Neural cell (in vitro differentiated cells): ENCODE measurements around the gene CYB5R3.

Experiments
- EP300 ChIP-seq: fragments of 450-650 bp; conservative IDR thresholded peaks from 2 replicates; pipeline ENCODE4 v1.6.1; 2014; ENCODE audit warnings: antibody characterized with exemption, mild to moderate bottlenecking, moderate library complexity; ENCODE audit not compliant: poor library complexity, severe bottlenecking
- EZH2 ChIP-seq: fragments of 200-600, 300-800 bp; shearing (Covaris generic), sonication (generic); IDR thresholded peaks from 2 replicates; pipeline ENCODE4 v1.6.1; 2014; ENCODE audit warnings: antibody characterized with exemption, low read length, borderline replicate concordance, mild to moderate bottlenecking; ENCODE audit not compliant: insufficient read depth, poor library complexity, severe bottlenecking
- MXI1 ChIP-seq: fragments of 450-650 bp; conservative IDR thresholded peaks from 2 replicates; pipeline ENCODE4 v1.6.1; 2014; ENCODE audit warnings: antibody characterized with exemption, mild to moderate bottlenecking; ENCODE audit not compliant: poor library complexity, severe bottlenecking
- POLR2AphosphoS5 ChIP-seq: IDR thresholded peaks from 2 replicates; pipeline ENCODE4 v1.6.1; 2012
- RAD21 ChIP-seq: fragments of 450-650 bp; conservative IDR thresholded peaks from 2 replicates; pipeline ENCODE4 v1.6.1; 2014; ENCODE audit warnings: antibody characterized with exemption, mild to moderate bottlenecking, moderate library complexity
- SMC3 ChIP-seq: fragments of 450-650 bp; conservative IDR thresholded peaks from 2 replicates; pipeline ENCODE4 v1.6.1; 2014; ENCODE audit warnings: antibody characterized with exemption, mild to moderate bottlenecking, moderate library complexity; ENCODE audit not compliant: poor library complexity
- TAF1 ChIP-seq: IDR thresholded peaks from 2 replicates; pipeline ENCODE4 v1.6.1; 2012; ENCODE audit warnings: low read depth
- TF ChIP-seq, protein P1 (sequence below): fragments of 450-650 bp; IDR thresholded peaks from 2 replicates; pipeline ENCODE4 v1.5.1; 2014; ENCODE audit warnings: antibody characterized with exemption, mild to moderate bottlenecking, moderate library complexity; ENCODE audit not compliant: poor library complexity, severe bottlenecking

GRCh38 chr22:42587588-42588175 lies 61.5 kb downstream of the CYB5R3 start:
- TF ChIP-seq, protein P1, sequence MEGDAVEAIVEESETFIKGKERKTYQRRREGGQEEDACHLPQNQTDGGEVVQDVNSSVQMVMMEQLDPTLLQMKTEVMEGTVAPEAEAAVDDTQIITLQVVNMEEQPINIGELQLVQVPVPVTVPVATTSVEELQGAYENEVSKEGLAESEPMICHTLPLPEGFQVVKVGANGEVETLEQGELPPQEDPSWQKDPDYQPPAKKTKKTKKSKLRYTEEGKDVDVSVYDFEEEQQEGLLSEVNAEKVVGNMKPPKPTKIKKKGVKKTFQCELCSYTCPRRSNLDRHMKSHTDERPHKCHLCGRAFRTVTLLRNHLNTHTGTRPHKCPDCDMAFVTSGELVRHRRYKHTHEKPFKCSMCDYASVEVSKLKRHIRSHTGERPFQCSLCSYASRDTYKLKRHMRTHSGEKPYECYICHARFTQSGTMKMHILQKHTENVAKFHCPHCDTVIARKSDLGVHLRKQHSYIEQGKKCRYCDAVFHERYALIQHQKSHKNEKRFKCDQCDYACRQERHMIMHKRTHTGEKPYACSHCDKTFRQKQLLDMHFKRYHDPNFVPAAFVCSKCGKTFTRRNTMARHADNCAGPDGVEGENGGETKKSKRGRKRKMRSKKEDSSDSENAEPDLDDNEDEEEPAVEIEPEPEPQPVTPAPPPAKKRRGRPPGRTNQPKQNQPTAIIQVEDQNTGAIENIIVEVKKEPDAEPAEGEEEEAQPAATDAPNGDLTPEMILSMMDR: no peak
- TF ChIP-seq SMC3 (no peak), RAD21 (no peak), TAF1 (no peak), EZH2 (no peak), POLR2AphosphoS5 (no peak), EP300 (no peak), MXI1 (no peak)
